ENCODE results near the gene SEMA3B.

DNA sequence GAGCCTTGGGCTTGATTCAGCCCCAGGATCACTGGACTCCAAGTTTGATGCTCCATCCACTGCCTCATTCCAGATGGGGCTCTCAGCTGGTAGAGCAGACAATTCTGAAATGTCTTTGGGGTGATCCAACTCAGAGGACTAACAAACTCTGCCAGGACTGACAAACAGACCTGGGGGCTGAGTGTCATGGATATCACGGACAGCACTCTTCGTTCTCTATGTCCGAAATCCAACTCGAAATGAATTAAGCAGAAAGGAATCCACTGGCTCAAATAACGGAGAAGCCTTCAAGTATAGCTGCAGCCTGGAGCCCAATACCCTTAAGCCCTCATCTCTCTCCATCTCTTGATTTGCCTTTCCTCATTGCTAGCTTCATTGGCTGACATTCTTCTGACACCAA, 49.7 kb upstream of the SEMA3B start:
- TF ChIP-seq, protein P1, sequence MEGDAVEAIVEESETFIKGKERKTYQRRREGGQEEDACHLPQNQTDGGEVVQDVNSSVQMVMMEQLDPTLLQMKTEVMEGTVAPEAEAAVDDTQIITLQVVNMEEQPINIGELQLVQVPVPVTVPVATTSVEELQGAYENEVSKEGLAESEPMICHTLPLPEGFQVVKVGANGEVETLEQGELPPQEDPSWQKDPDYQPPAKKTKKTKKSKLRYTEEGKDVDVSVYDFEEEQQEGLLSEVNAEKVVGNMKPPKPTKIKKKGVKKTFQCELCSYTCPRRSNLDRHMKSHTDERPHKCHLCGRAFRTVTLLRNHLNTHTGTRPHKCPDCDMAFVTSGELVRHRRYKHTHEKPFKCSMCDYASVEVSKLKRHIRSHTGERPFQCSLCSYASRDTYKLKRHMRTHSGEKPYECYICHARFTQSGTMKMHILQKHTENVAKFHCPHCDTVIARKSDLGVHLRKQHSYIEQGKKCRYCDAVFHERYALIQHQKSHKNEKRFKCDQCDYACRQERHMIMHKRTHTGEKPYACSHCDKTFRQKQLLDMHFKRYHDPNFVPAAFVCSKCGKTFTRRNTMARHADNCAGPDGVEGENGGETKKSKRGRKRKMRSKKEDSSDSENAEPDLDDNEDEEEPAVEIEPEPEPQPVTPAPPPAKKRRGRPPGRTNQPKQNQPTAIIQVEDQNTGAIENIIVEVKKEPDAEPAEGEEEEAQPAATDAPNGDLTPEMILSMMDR (IDR thresholded peaks at IDR 0.05 in 4 of 5, conservative IDR thresholded peaks at IDR 0.05 in 1 of 5) = no peak
- no peak for TF ChIP-seq POLR2A (IDR thresholded peaks at IDR 0.05)
